Measurements from ENCODE around the gene MRPL43.

- TF ChIP-seq POLR2AphosphoS5 (IDR thresholded peaks at IDR 0.05; ENCODE audit: low read depth) (no peak), GABPA (IDR thresholded peaks at IDR 0.05; ENCODE audit: low read depth) (no peak), REST (IDR thresholded peaks at IDR 0.05; ENCODE audit: insufficient replicate concordance, low read depth) (no peak), SPI1 (IDR thresholded peaks at IDR 0.05; ENCODE audit: borderline replicate concordance, low read depth) (no peak)
- TF ChIP-seq, protein P1, sequence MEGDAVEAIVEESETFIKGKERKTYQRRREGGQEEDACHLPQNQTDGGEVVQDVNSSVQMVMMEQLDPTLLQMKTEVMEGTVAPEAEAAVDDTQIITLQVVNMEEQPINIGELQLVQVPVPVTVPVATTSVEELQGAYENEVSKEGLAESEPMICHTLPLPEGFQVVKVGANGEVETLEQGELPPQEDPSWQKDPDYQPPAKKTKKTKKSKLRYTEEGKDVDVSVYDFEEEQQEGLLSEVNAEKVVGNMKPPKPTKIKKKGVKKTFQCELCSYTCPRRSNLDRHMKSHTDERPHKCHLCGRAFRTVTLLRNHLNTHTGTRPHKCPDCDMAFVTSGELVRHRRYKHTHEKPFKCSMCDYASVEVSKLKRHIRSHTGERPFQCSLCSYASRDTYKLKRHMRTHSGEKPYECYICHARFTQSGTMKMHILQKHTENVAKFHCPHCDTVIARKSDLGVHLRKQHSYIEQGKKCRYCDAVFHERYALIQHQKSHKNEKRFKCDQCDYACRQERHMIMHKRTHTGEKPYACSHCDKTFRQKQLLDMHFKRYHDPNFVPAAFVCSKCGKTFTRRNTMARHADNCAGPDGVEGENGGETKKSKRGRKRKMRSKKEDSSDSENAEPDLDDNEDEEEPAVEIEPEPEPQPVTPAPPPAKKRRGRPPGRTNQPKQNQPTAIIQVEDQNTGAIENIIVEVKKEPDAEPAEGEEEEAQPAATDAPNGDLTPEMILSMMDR (IDR thresholded peaks at IDR 0.05; ENCODE audit: insufficient read depth, low read length), result no peak
Measured at GRCh38 chr10:100989088-100989487, 1.8 kb upstream of the MRPL43 start.

Measured in HL-60 (cell line).